Ectodermal cell (in vitro differentiated cells): ENCODE measurements around the gene PDIK1L.

Experiments
- H3K27ac ChIP-seq: 2 replicates; pipeline ENCODE4 v1.7.0; 2013; ENCODE audit warnings: mild to moderate bottlenecking, low read depth, low read length; ENCODE audit not compliant: insufficient read depth, poor library complexity, severe bottlenecking
- H3K27me3 ChIP-seq: 2 replicates; pipeline ENCODE4 v1.7.0; 2013; ENCODE audit warnings: mild to moderate bottlenecking, low read length; ENCODE audit not compliant: insufficient read depth, control insufficient read depth, poor library complexity, severe bottlenecking
- H3K36me3 ChIP-seq: one replicate; pipeline ENCODE4 v1.7.0; 2013; ENCODE audit warnings: low read length; ENCODE audit not compliant: control insufficient read depth, insufficient read depth
- H3K4me1 ChIP-seq: one replicate; pipeline ENCODE4 v1.7.0; 2013; ENCODE audit warnings: low read length; ENCODE audit not compliant: control insufficient read depth, insufficient read depth
- H3K4me3 ChIP-seq: 2 replicates; pipeline ENCODE4 v1.7.0; 2013; ENCODE audit warnings: low read depth, low read length, control low read depth; ENCODE audit not compliant: insufficient read depth
- H3K9me3 ChIP-seq: 2 replicates; pipeline ENCODE4 v1.7.0; 2013; ENCODE audit warnings: mild to moderate bottlenecking, low read length, moderate library complexity; ENCODE audit not compliant: control insufficient read depth
- WGBS, 2 experiments: methylation state at CpG; one replicate each; pipeline ENCODE4 v1.1.7; 2013; ENCODE audit warnings: missing lambda C conversion rate in 2 of 2; 5-methylcytosine and 5-hydroxymethylcytosine counted together

PDIK1L gene

DNA sequence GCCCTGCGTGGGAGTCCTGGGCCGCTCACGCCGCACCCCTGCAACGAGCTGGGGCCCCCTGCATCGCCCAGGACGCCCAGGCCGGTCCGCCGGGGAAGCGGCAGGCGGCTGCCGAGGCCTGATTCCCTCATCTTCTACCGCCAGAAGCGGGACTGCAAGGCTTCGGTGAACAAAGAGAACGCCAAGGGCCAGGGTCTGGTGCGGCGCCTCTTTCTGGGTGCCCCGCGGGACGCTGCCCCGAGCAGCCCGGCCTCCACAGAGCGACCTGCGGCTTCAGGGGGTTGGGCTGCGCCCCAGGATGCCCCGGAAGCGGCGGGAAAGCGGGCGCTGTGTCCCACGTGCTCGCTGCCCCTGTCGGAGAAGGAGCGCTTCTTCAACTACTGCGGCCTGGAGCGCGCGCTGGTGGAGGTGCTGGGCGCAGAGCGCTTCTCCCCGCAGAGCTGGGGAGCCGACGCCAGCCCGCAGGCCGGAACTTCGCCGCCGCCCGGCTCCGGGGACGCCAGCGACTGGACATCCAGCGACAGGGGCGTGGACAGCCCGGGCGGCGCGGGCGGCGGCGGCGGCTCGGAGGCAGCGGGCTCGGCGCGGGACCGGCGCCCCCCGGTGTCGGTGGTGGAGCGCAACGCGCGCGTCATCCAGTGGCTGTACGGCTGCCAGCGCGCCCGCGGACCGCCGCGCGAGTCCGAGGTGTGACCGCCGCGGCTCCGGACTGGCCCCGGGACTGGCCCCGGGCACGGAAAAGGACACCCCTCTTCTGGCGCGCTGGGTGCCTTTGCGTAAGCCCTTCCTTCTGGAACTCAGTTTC lies 50.0 kb downstream of the PDIK1L start:
- H3K27me3 ChIP-seq: peaks cover 85% of the 10 kb centered on the region
- H3K9me3 ChIP-seq: no peaks in the 10 kb centered on the region
- H3K27ac ChIP-seq: no peak overlapping the region
- H3K4me1 ChIP-seq: peaks cover 50% of the 10 kb centered on the region
- WGBS, 2 experiments: 1% methylated on average over 98 of the region's 98 CpGs
- H3K36me3 ChIP-seq: no peaks in the 10 kb centered on the region
- H3K4me3 ChIP-seq: peak overlapping the region; percentile 44

- Histone ChIP-seq H3K36me3 (no peaks in the 10 kb centered on the region), H3K9me3 (no peaks in the 10 kb centered on the region), H3K4me1 (peaks cover 44% of the 10 kb centered on the region), H3K27ac (no peak overlapping the region), H3K27me3 (peaks cover 79% of the 10 kb centered on the region), H3K4me3 (peak overlapping the region; percentile 44)
- WGBS, 2 experiments: 29 to 33% methylated on average over 21 of the region's 21 CpGs
Observed at GRCh38 chr1:26162220-26162709, 50.6 kb downstream of the PDIK1L start.

GRCh38 chr1:26163684-26164035 lies 52.0 kb downstream of the PDIK1L start:
- WGBS, 2 experiments: 88 to 89% methylated on average over 9 of the region's 9 CpGs
- H3K36me3 ChIP-seq: no peaks in the 10 kb centered on the region
- H3K27me3 ChIP-seq: peaks cover 67% of the 10 kb centered on the region
- peaks cover 43% of the 10 kb centered on the region for H3K4me1 ChIP-seq
- no peaks in the 10 kb centered on the region for H3K9me3 ChIP-seq
- H3K4me3 ChIP-seq: peak overlapping the region; percentile 34
- no peak overlapping the region for H3K27ac ChIP-seq

DNA sequence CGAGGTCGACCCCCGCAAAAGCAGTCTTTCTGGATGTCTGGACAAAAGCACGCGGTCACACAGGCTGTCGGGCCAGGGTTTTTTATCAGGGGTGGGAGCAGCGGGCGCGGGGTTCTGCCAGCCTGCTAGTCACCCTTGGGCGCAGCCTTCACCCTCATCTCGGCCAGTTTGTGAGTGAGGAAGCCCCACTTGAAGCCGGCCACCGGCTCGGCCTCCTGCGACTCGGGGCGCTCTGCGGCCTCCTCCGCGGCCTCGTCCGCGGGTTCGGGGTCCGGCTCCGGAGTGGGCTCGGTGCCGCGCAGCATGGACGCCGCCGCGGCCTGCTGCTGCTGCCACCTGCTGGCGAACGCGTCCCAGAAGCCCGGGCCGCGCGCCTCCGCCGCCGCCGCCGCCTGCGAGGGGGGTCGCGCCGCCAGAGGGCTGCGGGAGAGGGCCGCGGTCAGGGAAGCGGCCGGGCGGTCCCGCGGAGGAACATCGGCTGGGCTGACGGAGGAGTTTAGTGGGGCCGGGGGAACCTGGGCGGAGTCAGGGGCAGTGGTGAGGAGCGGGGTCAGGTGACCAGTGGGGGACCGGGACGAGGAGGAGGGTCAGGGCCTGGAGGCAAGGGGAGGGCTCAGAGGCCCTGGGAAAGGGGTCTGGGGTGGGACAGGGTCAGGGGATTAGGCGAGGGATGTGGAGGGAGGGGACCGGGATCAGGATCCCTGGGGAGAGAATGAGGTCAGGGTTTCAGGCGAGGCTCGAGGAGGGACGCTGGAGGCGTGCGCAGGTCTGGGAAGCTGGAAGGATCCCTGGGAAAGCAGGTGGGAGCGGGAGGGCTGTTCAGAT lies 52.6 kb downstream of the PDIK1L start:
- Histone ChIP-seq H3K36me3 (no peaks in the 10 kb centered on the region), H3K9me3 (no peaks in the 10 kb centered on the region), H3K4me3 (peak overlapping the region; percentile 34), H3K27me3 (peaks cover 67% of the 10 kb centered on the region), H3K4me1 (peaks cover 43% of the 10 kb centered on the region), H3K27ac (peak overlapping the region; percentile 26)
- 10% methylated on average over 72 of the region's 72 CpGs for WGBS, 2 experiments

DNA sequence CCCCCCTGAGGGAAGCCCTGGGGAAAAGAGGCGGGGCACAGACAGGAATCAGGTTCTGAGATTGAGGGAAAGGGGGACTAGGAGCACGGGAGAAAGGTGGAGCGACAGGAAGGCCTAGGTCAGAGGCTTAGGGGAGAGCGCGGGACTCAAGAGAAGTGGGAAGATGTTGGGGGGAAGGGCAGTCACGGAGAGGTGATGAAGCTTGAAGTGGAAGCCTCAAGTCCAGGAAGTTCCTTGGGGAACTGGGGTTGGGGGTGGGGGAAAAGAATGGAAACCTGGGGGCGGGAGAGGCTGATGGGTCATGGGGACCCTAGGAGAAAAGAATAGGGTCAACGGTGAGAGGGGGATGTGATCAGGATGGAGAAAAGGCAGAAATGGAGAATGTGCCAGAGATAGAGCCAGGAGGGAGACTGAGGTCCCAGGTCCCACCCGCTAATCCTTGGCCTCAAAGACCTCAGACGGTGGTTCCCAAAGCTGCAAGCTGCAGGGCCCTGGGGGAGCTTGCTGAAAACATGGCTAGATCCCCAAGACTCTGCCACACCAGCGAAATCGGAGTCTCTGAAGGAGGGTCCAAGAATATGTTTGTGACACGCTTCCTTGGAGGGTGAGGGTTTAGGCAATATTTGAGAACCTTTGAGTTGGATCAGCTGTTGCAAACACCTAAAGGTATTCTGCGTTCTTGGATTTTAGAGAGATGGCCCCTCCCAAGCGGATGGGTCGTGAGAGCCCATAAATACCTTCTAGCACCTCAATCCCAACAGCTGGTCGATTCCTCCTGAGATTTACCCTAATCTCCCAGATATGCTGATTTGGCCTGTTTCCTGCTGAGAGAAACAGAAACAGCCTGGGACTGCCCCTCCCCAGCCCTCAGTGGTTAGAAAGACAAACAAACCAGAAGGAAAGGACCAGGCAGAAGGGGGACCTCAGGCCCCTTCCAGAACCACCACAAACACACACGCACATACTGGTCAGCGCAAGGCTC lies 53.5 kb downstream of the PDIK1L start:
- H3K27ac ChIP-seq: no peak overlapping the region

DNA sequence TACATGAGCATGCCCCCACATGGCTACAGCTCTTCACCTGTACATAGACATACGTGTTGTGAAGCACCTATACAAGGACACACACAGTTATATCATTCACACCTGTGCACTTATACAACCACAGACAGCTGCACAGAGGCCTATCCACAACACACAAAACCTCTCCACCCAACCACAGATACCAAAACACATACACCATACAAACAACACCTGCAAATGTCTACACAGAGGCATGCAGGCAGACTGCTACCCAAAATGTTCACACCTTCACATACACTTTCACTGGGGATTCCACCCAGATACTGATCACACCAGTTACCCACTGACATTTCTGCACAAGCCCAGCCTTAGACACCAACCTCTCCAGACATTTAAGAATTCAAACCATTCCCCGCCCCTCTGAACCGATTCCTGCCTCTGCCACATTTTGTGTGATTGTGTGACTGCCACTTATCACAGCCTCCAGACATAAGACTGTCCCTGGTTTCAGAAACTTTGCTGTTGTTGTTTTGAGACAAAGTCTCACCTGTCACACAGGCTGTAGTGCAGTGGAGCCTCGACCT lies 55.2 kb downstream of the PDIK1L start:
- WGBS, 2 experiments: 92% methylated on average over 4 of the region's 4 CpGs
- no peak overlapping the region for H3K4me3 ChIP-seq
- peaks cover 44% of the 10 kb centered on the region for H3K27me3 ChIP-seq

More for the DNA sequence above, 53.5 kb downstream of the PDIK1L start:
- H3K27me3 ChIP-seq: peaks cover 60% of the 10 kb centered on the region
- no peaks in the 10 kb centered on the region for H3K36me3 ChIP-seq
- H3K4me1 ChIP-seq: peaks cover 42% of the 10 kb centered on the region
- WGBS, 2 experiments: 44 to 48% methylated on average over 19 of the region's 19 CpGs
- peak overlapping the region; percentile 10 for H3K4me3 ChIP-seq
- H3K9me3 ChIP-seq: no peaks in the 10 kb centered on the region

GRCh38 chr1:26168410-26169197 lies 57.0 kb downstream of the PDIK1L start, which contains the start of gene C1orf232:
Gene C1orf232, minus strand, starts transcription at chr1:26168963. Its CDS starts 464 bp downstream, at chr1:26168499.
- Histone ChIP-seq H3K4me1 (peaks cover 51% of the 10 kb centered on the region), H3K4me3 (peak within 1 kb of the TSS; percentile 83), H3K36me3 (no peaks in the 10 kb centered on the region), H3K27me3 (peaks cover 26% of the 10 kb centered on the region), H3K27ac (peak within 1 kb of the TSS; percentile 91), H3K9me3 (no peaks in the 10 kb centered on the region)
- WGBS, 2 experiments: 60 to 61% methylated on average over 5 of the region's 5 CpGs

More for the DNA sequence above, 55.2 kb downstream of the PDIK1L start:
- Histone ChIP-seq H3K9me3 (no peaks in the 10 kb centered on the region), H3K4me1 (peaks cover 51% of the 10 kb centered on the region), H3K27ac (no peak overlapping the region), H3K36me3 (no peaks in the 10 kb centered on the region)

DNA sequence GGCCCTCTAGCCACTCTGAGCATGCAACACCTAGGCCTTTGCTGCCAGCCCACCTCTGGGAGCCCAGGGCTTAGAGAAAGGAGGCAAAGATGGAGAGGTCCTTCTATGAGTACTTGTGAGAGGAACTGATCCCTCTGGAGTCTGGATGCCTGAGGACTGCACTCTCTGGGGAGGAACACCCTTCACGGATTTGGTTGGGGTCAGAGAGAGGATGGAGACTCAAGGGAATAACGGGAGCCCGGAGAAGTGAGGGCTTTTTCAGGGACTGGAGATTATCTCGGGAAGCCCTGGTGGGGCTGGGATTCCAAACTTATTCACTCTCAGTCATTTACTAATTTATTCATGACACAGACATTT lies 57.6 kb downstream of the PDIK1L start:
- Histone ChIP-seq H3K4me1 (peaks cover 51% of the 10 kb centered on the region), H3K27me3 (peaks cover 20% of the 10 kb centered on the region), H3K9me3 (no peaks in the 10 kb centered on the region), H3K36me3 (no peaks in the 10 kb centered on the region), H3K27ac (peak overlapping the region; percentile 91), H3K4me3 (peak overlapping the region; percentile 83)
- WGBS, 2 experiments: 72 to 75% methylated on average over 4 of the region's 4 CpGs
